GM12892 (cell line): ENCODE measurements around the gene APBB3.

Source experiments
- POLR2A ChIP-seq: IDR thresholded peaks from 2 replicates; pipeline ENCODE4 v1.6.1; 2011; ENCODE audit warnings: low read depth, low read length, control low read depth
- POLR2AphosphoS5 ChIP-seq: IDR thresholded peaks from 2 replicates; pipeline ENCODE4 v1.6.1; 2011; ENCODE audit warnings: low read depth, low read length, control low read depth

DNA sequence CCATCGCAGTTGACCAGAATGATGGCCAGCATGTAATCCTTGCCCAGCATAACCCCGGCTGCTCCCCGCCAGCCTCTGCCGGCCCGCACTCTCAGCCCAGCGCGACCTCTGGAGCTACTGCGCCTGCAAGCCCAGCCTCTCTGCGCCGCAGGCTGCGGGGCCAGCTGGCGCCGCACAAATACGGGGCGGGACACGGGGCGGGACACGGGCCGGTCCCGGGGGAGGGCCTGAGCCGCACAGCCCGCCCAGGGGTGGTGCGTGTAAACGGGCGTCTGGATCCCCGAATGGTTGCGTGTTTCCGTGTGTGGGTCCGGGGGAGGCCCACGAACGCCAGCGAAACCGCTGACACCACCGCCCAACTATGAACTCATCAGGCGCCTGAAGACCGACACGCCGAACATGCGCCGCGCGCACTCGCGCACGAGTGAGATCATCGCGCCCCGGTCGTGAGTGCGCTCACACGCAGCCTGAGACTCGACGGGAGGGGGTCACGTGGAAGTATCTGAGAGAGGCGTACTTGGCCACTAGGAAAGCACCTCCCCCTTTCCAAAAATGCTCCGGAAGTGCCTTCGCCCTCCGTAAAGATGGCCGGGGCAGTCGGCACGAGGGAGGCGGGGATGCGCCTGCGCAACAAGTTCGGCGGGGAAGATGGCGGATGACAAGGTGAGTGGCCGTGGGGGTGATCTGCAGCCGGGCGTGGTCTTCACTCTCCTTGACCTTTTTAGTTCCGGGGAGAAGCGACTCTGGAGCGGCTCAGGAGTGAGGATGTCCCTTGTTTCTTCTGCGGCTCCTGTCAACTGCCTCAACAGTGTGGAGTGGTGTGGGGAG lies at the start of gene APBB3, which contains the start of gene SLC35A4:
- TF ChIP-seq POLR2AphosphoS5 (peak; percentile 87), POLR2A (peak; percentile 94)
